HG03025 (cell line): ENCODE measurements around the gene INSC.
A peak's percentile ranks its signal among the peaks of the same experiment; 100 is the strongest.

Experiments
- ATAC-seq: cut with Tn5 transposase; IDR thresholded peaks from one replicate; pipeline ENCODE4 v1.9.1; 2021; ENCODE audit warnings: mild to moderate bottlenecking, moderate library complexity; ENCODE audit not compliant: unreplicated experiment, low FRiP score

Gene INSC

DNA sequence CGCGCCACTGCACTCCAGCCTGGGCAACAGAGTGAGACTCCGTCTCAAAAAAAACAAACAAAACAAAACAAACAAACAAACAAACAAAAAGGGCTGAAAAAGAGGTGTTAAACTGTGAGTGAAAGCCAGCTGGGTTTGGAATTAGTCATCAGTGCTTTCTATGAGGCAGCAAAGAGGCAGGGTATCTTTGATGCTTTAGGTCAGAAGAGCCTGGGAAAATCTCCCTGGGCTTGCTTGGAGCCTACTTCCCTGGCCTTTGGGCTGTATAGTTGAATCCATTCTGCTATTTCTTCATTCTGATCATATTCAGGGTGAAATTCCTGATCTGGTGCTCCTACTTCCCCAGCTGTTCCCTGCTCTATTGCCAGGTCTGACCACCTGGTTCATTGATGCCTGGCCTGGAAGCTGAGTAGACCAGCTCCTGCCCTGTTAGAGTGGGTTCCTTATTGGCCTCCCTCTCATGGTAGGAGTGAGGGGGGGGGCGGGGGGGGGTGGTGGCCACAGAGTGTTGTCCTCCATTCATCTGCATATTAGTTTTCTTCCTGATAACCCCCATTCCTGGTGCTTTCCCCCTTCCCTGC, 65.6 kb downstream of the INSC start:
- ATAC-seq, result no peak

DNA sequence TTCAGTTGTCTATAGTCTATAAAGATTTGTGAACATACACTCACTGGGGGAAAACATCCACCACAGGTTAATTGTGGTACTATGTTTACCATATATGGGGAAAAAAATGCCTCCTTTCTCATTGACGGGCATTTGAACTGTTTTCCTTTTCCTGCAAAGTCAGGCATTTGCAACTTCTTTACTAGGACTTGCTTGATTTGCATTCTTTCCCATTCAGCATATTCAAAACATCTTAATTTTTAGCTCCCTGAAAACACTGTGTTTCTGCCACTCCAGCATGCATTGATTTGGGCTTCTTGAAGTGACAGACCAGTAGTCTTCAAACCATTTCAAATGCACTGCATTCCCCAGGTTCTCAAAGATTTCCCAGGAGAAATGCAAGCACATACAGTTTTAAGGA, 67.6 kb downstream of the INSC start:
- ATAC-seq, result no peak

DNA sequence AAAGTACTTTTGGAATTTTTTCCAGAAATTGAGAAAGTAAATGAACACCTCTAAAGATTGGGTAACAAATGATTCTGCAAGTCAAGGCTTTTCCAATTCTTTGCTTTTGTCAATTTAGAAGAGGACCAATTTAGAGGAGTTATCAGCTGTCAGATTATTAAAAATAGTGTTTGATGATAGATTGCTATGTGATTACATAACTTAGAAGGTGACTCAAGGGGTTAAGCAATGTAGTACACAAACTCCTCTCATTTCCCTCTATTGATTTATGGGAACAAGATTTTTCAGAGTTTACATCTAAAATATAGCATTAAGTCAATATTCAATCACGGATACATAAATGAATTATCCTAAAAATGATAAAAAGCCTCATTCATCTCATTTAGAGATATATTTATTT, 70.3 kb downstream of the INSC start:
- ATAC-seq, result no peak

DNA sequence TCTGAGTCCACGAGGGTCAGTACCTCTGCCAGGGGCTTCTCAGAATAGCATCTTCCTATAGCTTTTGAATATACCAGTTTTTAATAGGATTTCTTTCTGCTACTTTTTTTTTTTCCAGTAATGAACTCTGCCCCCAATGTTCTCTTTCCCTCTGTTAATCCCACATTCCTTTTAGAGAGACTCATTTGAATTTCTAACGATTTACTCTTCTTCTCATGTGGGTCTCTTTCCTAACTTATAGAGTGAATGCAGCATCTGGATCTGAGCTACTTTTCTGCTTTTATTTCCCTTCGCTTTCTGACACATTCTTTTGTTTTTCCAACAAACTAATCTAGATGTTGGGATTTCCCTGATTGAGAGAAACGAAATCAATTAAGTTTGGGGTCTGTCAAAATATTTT, 71.4 kb downstream of the INSC start:
- ATAC-seq, result no peak

DNA sequence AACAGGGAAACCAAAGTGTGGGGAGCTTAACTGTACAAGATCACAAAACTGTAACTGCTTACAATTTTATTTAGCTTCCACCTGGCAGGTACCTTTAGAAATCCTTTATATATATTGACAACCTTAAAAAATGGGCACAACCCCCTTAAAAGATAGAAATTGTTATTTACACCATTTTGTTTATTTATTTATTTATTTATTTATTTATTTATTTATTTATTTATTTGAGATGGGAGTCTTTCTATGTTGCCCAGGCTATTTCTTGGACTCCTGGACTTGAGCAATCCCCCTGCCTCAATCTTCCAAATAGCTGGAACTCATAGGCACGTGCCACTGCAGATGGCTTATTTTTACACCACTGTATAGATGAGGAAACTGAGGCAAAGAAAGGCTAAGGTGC, 74.5 kb downstream of the INSC start:
- ATAC-seq, result no peak

DNA sequence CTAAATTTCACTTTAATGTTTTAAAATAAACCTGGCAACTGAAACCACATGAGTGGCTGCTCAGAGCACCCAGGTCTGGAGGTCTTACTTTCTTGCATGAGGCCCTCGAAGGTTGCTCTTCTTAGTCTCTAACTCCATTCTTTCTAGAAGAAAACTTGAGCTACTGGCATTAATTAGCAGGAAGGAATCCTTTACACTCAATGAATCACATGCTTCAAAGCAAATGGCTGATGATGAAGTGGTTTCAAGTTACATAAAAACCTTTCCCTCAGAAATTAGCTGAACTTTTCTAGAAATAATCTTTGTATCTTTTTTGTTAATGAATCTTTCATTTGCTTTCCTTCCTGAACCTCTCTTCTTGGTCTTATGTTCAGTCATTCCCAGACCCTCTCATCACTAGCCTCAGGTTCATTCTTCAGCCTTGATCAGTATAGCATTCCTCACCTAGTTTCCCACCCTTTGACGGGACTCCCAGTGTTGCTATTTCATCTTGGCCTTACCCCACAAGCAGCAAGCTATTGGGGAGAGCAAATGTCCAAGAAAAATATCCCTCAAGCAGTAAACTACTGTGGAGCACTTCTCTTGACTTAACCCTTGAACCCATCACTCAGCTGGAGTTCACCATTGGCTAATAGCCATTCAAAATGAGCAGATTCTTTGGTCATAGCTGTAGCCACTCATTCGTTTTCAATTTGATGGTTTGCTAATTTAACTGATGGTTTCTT, 75.1 kb downstream of the INSC start:
- ATAC-seq, result no peak

DNA sequence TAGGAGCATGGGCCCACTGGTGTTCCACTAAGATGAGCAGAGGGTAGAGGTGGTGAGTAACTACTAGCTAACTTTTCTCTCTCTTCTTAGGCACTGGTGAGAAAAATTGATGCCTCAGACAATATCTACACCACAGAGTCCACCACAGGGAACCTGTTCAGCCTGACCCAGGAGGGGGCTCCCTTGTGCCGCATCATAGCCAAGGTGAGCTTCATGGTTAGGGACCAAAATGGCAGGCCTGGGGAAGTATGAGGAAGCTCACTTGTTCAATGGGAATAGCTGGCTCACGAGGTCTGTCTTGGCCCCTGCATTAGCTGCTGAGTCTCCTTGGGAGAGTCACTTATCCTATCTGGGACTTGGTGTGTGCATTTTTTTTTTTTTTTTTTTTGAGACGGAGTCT, 75.9 kb downstream of the INSC start:
- no peak for ATAC-seq

DNA sequence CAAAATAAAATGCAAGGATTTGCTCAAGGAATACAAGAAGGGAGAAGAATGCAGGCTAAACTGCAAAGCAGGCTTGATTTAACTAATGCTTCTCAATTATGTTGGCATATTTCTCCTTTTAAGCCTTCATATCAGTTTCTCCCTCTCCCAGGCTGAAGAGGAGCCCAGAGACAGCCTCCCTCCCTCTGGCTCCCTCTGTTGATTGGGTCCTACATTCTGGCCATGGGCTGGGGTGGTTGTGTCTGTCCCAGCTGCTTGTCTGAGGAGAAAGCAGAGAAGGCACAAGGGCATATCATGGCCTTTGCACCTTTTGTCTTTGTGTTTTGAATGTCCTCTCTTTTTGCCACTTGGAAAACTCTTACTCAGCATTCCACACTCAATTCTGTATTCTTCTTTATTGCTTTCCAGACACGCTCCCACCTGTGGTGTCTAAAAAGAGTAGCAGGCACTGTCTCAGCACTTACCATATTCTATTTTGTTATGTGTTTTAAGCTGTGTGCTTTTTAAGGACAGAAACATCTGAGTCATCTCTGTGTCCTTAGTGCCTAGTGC, 77.4 kb downstream of the INSC start:
- ATAC-seq, result no peak

DNA sequence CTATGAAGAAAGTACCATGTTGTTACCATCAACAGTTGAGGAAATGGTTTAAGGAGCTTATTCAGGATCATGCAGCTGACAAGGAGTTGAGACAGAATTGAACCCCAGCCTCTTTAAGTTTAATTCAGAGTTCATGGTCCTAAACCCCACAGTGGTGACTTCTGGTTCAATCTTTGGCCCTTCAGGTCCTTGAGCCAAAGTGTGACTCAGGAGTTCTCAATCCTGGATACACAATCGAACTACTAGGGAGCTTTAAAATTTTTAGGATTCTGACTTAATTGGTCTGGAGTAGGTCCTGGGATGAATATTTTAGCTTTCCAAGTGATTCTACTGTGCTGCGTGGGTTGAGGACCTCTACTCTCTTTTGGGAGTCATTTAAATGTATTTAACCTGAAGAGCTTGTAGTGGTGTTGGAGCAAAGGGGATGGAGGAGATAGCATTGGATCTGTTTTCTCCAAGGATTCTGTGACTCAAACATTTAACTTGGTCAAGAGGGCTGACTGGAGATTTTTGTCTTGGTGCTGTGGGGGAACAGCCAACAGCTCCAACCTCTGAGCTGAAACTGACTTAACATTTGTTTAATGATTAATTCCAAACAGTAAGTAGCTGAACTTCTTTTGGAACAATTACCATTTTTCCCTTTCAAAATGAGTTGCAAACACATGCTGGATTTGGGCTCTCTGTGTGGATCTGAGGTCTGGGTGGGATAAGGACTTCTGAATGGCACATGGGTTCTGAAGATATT, 80.1 kb downstream of the INSC start:
- ATAC-seq, result no peak

DNA sequence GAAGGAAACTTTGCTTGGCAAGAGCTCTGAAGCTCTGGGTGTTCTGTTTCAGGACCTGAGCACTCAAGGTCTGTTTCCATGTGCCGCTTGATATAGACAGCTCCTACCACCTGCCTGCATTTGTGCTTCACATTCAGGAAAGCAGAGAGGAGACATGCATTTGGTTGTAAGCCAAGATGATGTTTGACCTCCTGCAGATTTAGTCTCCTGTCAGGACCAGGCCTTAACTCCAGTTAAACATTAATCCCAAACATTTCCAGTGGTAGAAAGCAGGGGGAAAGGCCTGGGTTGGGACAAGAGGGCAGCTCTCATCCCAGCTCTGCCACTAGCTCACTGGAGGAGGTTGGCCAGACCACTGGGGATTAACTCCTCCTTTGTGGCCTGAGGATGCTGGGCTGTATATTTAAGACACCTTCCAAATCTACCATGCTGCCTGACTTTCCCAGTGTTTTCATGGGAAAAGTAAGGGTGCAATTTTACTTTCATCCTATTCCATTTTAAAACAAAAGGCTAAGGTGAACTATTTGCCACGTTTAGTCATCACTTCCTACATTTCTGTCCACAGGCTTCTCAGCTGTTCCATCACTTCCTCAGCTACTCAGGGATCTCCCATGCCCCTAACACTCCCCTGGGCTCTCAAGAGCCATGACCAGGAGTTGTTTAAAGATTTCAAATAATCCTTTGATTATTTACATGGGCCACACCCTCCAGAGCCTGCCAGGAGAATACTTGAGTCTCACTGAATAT, 80.9 kb downstream of the INSC start:
- ATAC-seq, result no peak

DNA sequence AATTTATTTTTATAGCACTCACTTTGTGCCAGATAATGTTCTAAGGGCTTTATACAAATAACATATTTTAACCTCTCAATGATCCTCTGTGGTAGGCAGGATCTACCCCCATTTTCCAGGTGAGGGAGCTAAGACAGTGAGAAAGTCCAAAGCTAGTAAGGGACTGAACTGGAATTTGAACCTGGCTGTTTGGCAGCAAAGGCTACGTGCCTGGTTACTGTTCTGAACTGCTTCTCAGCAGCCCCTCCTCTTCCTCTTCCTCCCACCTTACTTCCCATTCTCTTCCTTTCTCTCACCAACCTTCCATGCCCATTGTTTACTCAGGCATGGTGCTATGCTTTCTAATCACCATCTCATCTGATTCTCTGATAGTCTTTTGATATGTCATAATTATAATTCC, 82.0 kb downstream of the INSC start:
- ATAC-seq, result no peak

DNA sequence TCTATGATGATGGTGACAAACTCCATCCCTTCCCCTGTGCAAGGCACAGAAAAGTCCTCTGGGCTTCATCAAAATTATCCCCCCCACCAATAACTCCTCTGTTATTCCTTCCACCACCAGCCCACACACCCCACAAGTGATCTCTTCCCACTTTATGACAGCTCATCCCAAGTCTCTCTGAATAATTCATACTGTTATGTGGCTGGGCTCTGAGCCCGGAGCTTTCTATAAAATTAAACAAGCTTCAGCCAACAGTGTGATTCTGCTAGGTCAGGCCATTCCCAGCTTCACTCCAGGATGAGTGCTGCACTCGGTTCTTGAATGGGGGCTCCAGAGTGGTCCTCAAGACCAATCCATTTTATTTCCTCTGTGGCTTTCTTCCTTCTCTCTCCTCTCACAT, 83.0 kb downstream of the INSC start:
- ATAC-seq, result no peak

DNA sequence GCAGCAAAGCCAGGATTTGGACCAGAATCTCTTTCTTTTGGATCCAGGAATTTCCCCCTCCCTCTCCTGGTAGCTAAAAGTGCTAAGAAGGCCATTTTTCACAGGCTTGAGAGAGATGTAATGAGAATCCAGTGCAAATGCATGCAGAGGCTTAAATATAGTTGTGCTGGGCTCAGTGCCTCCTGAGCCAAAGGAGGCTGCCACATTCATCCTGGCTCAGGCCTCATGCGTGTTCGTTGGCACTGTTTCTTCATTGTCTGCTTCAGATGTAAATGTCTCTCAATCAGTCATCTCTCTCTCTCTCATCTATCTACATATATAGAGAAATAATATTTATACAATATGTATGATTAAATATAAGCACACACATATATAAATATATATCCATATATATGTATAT, 83.6 kb downstream of the INSC start:
- ATAC-seq, result no peak

DNA sequence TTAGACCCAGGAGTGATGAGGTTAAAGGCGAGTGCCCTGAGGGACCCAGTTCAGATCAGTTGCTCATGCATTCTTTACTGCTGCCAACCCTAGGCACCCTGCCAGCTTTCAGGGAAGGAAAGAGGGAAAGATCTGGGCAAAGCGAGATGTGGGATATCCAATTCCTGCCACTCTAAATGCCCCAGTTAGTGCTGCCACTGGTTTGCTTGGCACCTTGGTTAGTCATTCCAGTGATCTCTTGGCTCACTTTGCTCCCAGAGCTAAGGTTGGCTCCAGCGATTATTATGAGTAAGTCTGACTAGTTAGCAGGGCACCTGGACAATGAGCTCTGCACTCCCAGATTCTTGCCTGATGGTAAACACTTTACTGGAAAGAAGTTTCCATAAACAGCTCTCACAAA, 85.0 kb downstream of the INSC start:
- ATAC-seq, result no peak

DNA sequence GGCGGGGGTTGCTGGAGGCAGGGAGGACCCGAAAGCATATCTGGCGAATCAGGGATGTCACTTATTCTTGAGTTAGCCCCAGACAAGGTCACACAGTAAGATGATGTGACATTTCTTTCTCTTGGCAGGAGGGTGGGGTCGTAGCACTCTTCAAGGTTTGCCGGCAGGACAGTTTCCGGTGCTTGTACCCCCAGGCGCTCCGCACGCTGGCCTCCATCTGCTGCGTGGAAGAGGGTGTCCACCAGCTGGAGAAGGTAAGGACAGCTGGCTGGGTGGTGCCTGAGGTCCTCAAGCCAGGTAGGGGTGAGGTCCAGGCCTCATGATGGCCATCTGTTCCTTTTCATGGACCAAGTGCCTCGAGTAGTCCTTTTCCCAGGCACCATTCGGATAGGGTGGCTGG, 86.0 kb downstream of the INSC start:
- ATAC-seq, result no peak

DNA sequence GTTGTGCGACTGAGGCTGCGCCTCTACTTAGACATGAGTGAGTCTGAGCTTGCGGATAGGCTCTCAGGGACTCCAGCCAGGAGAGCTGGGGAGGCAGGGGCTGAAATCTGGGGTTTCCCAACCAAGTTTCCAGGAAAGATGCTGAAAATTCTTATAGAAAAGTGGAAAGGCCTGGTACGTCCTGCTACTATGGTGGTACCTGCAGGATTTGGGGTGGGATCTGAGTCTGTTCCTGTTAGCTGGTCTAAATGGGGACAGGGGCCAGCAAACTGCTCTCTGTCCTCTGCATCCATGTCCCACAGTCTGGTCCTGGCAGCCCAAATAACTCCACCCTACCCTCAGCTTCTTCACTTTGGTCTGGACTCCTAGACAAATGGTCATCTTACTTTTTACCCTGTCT, 86.9 kb downstream of the INSC start:
- no peak for ATAC-seq

DNA sequence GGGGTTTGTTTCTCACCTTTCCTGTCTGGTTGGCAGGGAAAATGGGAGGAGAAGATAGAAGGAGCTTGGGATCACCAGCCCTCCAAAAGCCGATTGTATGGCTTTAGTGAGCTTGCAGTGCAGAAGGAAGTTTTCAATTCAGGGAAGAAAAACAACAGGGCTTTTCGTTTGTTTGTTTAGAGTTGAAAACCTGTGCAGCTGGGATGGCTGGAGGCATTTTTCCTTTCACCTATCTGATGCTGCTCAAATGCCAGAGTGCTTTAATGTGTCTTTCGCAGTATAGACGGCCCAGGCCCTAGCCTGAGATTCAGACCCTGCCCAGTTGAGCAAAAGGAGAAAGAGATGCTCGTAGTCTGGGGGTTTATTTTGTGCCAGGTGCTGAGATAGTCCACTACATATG, 87.9 kb downstream of the INSC start:
- no peak for ATAC-seq

DNA sequence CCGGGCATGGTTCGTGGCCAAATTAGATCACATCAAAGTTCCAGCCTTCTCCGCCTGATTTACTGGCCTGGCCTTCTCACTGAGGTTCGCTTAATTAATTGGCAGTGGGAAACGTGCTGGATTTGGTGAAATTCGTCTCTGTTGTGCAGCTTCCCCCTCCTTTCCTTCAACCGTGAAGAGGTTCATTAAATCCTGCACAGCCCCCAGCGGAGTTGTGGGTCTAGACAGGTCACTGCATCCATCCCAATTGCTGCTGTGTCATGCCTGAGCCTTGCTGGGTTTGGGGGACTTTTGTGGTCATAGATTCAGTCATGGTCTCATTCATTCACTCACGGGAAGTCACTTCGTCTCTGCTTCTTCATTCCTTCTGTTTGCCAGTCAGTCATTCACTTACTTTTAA, 90.0 kb downstream of the INSC start:
- no peak for ATAC-seq

DNA sequence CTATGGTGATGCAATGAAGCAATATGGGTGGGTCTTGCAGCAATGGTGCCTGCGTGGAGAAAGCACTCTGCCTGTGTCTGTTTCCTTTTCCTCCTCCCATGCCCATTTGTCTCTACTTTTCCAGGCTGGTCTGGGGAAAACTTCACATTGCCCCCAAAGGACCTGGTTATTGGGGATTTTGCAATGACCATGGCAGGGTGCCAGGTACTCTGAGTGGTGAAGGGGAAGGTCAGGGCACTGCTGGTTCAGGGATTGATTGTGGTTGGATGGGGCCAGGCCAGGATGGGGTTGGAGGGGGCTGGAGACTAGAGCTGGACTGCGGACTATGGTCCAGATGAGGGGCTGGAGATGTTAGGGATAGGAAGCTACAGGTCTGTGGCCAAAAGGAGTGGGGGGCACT, 92.1 kb downstream of the INSC start:
- ATAC-seq, result no peak

DNA sequence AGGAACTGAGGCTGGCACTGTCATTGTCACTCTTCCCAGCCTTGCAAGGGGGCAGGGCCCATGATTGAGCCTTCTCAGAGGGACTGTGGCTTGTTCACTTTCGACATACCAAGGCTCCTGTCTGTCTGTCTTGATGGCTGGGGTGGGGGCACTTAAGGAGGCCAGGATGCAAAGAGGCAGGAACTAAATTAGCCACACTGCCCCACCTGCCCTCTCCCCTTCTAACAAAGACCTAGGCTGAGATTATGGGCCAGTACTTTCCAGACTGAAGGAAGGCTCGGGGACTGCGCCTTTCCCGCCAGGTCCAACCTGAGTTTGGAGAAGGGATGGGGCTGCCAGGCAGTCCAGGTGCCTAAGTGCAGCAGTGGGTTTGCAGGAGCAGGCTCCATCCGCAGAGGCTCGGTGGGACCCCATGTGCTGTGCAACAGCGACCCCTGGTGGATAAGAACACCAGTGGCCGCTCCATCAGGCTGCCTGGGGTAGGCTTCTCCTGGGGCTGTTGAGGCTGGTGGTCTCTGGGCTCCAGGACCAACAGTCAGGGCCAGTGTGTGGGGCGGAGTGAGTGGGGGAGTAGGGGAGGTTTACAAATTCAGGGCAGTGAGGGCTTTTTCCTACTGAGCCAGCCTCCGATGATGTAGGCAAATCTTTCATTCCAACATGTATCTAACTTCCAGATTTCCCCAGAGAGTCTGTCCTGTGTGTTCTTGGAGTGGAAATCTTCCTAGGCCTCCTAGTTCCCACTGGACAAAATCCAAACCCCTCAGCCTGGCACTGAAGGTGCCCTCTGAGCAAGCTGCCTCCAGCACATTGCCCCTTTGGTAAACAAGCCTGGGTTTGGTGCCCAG, 93.9 kb downstream of the INSC start:
- peak; percentile 93 for ATAC-seq
